ENCODE results near the gene FFAR2.

DNA sequence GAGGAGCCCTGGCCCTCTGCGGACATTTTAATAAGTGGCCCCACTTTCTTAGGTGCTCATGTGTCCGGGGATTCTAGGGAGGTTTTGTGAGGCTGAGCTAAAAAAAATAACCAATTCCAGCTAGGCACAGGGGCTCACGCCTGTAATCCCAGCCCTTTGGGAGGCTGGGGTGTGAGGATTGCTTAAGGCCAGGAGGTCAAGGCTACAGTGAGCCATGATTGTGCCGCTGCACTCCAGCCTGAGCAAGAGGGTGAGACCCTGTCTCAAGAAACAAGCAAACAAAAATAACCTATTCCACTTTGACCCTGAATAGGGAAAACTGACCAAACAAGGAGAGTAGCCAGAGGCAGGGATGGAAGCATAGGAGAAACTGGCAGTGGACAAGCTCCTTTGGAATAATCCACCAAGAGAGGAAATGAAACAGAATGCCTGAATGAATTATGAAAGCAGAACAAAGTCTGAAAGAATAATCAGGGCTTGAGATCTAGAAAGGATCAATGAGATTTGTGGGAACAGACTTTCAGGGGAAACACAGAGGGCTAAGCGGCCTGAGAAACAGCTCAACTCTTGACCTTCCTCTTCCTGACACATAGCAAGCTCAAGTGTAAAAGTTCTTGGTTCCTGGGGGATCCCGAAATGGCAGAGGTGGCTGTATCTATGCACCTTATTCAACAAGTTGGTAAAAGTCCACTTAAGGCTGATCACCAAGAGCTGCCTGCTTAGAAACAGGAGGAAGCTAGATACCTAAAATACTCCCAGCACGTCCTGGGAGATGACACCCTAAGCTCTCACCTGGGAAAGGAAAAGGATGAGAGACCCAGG is 30.1 kb upstream of the FFAR2 start:
- TF ChIP-seq, protein P1, sequence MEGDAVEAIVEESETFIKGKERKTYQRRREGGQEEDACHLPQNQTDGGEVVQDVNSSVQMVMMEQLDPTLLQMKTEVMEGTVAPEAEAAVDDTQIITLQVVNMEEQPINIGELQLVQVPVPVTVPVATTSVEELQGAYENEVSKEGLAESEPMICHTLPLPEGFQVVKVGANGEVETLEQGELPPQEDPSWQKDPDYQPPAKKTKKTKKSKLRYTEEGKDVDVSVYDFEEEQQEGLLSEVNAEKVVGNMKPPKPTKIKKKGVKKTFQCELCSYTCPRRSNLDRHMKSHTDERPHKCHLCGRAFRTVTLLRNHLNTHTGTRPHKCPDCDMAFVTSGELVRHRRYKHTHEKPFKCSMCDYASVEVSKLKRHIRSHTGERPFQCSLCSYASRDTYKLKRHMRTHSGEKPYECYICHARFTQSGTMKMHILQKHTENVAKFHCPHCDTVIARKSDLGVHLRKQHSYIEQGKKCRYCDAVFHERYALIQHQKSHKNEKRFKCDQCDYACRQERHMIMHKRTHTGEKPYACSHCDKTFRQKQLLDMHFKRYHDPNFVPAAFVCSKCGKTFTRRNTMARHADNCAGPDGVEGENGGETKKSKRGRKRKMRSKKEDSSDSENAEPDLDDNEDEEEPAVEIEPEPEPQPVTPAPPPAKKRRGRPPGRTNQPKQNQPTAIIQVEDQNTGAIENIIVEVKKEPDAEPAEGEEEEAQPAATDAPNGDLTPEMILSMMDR (IDR thresholded peaks at IDR 0.05), result no peak
- TF ChIP-seq POLR2A (IDR thresholded peaks at IDR 0.05), result no peak

Measured in Peyer's patch (tissue), 4 donors.